Stimulated activated CD8-positive, alpha-beta memory T cell treated with anti-CD3 and anti-CD28 coated beads, Interleukin-7, amount 100 ng/mL, for 48 hours (primary cell): ENCODE measurements around the gene ARHGEF26.

Source experiments
- DNase-seq, 2 donors: peaks; one replicate each; pipeline ENCODE4 v3.0.0-alpha.2; 2020; ENCODE audit warnings: low read depth in 1 of 2; ENCODE audit errors: extremely low read depth in 1 of 2

ARHGEF26 gene

DNA sequence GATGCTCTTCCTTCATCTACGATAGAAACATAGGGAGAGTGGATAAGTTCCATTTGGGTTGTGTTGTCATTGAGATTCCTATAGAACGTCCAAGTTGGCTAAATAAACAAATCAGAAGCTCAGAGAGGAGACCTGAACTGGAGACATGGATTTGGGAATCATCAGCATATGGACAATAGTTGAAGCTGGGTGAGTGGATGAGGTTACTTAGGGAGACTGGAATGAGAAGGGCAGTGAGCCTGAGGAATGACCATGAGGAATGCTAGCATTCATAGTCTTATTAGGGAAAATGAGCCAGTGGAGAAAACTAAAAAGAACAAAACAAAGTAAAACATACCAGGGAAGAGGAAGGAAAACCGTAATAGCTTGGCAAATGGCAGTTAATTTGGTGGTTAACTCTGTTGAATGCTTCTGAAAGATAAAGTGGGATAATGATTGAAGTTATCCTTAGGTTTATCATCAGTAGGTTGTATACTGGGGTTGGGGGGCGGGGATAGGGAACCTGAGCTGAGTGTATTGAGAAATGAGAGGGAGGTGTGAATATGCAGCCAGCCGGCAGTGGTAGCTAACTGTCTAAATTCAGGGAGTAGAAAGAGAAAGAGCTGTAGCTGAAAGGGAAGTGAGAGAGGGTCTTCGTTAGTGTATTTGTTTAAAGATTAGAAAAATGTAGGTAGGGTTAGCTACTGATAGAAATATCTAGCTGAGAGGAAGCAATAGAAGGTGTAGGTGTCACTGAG is 74.6 kb downstream of the ARHGEF26 start:
- DNase-seq, result no peak

- DNase-seq, result no peak
Measured at GRCh38 chr3:154197751-154198150, 76.6 kb downstream of the ARHGEF26 start.

GRCh38 chr3:154209499-154209898 is 88.3 kb downstream of the ARHGEF26 start:
- no peak for DNase-seq

GRCh38 chr3:154210986-154211385 is 89.8 kb downstream of the ARHGEF26 start:
- DNase-seq, result no peak

- no peak for DNase-seq
Measured at GRCh38 chr3:154214306-154214705, 93.1 kb downstream of the ARHGEF26 start.

DNA sequence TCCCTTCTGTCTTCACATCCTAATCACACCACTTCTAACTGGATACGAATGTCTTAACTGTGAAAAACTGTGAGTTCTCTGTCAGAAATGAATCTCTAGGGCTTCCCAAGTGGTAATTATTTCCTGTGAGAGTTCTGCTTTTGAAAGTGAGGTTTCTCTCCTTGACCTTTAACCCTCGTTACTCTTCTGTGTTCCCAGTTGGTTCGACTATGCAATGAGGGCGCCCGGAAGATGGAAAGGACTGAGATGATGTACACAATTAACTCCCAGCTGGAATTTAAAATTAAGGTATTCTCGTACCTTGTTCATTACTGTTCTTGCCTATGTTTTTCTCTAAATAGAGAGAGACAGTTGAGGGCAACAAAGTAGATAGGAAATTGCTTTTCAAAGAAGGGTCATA is 96.5 kb downstream of the ARHGEF26 start:
- DNase-seq, result no peak

DNA sequence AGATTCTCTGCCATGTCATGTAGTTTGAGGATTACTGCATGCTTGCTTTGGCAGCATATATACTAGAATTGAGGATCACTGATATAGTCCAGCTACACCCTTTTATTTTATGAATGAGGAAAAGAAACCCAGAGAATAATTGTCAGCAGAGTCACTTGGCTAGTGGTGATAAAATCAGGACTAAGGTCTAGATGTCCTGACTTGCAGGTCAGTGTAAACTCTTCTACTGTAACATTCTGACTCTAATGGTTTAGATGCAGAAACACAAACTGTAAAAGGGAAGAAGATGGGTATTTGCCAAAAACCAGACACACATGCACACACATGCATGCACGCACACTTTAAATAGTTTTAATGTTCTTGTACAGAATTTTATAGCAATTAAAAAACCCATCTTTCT is 97.5 kb downstream of the ARHGEF26 start:
- DNase-seq, result no peak

DNA sequence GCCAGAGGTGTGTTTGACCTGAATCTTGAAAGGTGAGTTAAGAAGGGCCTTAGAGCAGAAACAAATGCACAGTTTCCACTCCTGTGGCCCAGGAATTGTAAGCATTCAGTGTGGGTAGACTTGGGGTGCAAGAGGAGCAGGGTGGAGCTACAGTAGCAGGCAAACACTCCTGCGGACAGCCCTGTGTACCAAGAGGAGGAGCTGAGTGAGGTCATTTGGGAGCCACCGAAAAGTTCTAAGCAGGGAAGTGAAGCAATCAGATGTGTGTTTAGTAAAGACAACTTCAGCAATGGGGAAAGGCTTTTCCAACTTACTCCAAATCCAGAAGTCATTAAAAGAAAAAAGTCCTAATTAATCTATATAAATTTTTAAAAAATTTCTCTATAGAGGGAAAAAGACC is 99.3 kb downstream of the ARHGEF26 start:
- no peak for DNase-seq

GRCh38 chr3:154223519-154223918 is 102.3 kb downstream of the ARHGEF26 start:
- no peak for DNase-seq

DNA sequence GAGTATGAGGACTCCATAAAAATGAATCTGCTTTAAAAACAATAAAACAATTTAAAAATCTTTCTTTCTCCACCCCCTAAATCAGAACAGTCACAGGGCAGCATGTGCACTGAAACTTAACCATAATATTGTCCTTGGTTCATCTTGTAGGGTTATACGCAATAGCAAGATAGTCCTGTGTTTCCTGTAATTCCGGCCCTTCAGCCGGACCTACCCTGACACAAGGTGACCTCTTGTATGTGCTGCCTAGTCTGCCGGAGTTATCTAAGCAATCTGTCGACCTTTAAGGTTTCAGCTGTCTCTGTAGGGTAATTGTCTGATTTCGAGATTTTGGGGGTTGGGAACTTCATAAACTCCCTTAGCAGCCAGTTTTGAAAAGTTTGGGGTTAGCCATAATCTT is 103.2 kb downstream of the ARHGEF26 start:
- DNase-seq, result no peak

- no peak for DNase-seq
Measured at GRCh38 chr3:154224866-154225265, 103.7 kb downstream of the ARHGEF26 start.

- DNase-seq, result no peak
Measured at GRCh38 chr3:154225536-154225935, 104.3 kb downstream of the ARHGEF26 start.

- DNase-seq, result no peak
Measured at GRCh38 chr3:154227531-154227930, 106.3 kb downstream of the ARHGEF26 start.

DNA sequence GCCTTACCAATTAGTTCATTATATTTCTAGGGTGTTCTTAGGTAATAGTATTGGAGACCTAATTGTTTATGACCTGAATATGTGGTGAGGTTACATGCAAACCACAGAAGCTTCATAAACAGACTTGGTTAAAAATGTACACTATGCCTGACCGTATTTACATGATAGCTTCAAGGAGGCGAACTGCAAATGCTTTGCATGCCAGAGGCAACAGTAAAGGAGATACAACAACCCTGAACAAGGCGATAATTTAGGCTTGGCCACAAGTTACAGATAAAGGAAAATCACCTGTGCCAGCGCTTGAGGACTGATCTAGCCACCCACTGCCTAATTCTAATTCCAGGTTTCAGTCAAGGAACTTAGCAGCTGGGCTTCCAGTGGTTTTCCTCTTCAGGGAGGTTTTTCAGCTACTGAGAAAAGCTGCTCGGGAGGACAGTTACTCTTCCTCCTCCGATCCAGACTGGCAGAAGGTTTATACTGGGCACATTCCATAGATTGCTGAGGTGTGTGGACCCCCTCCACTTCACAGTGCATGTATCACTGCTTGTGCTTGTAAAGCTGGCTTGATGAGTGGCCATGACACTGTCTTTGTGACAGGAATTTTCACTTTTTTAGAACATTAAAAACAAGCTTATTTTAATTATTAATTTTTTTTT is 107.5 kb downstream of the ARHGEF26 start:
- no peak for DNase-seq

DNA sequence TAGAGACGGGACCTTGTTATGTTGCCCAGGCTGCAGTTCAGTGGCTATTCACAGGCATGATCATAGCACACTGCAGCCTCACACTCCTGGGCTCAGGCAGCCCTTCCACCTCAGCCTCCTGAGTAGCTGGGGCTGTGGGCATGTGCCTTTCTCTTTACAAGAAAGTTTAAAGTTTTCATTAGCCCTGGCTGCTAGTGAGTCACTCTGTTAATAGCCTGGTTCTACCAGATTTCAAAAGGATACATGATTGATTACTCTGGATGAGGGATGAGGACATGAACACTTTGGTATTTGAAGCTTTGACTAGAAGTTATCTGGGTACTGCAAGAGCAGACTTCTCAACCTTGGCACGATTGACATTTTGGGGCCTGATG is 108.0 kb downstream of the ARHGEF26 start:
- DNase-seq, result no peak

- no peak for DNase-seq
Measured at GRCh38 chr3:154235330-154235729, 114.1 kb downstream of the ARHGEF26 start.

DNA sequence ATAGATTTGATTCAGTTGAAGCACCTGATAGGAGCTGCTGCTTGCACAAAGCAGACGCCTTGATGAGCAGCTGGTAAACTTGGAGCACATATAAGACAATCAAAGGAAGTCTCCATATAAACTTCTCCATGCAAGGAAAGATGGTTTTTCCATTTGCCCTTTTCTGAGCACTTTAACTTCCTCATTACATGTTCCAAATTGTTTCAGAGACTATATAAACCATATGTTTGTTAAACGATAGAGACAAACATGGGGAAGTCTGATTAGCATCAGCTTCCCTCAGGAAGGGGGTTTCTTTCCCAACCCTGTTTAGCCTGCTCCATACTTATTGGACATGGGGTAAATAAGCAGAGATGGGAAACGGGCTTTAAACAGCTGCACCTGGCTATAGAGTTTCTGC is 115.1 kb downstream of the ARHGEF26 start:
- DNase-seq, result no peak

DNA sequence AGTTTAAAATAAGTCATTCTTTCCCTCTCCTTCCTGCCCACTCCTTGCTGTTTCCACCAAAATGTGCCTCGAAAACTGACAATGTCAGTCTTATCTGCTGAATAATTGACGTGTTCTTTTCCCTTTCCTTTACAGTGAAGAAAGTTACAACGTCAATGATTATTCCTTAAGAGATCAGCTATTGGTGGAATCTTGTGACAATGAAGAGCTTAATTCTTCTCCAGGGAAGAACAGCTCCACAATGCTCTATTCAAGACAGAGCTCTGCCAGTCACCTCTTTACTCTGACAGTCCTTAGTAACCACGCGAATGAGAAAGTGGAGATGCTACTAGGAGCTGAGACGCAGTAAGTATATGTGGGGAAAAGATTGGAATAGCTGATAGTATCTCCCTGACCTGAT is 119.0 kb downstream of the ARHGEF26 start:
- DNase-seq, result no peak

DNA sequence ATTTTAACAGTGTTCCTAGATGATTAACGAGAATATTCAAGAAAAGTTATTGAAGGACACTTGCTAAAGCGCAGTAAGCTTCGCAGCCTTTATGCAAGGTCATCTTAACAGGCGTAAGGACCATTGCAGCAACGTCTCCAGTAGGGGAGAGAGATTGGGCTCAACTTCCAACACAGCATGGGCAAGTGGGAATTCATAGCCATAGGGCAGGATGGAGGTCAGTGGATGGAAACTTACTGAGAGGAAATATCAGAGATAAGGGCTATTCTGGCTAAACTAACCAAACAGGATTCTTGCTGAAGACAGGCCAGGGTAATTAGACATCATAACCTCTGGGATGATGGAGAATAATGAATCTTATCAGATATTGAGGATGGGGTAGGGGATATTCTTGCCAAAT is 120.3 kb downstream of the ARHGEF26 start:
- DNase-seq, result no peak

- DNase-seq, result no peak
Measured at GRCh38 chr3:154242766-154243165, 121.6 kb downstream of the ARHGEF26 start.

DNA sequence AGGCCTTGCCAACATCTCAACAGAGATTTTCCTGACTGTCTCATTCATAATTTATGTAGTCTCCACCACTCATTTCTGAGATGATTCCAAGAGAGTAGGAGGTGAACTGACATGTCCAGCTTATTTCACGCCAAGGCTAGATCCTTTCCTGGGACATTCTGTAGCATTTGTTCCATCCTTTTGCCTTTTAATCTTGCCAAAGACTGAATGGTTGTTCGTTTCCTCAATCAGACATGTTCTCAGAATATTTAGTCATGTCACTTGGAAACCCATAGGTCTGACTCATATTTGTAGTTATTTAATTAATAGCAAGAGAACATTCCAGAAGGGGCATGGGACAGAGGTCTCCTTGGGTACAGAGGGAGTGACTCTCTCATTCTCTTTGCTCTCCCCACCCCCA is 122.2 kb downstream of the ARHGEF26 start:
- no peak for DNase-seq

DNA sequence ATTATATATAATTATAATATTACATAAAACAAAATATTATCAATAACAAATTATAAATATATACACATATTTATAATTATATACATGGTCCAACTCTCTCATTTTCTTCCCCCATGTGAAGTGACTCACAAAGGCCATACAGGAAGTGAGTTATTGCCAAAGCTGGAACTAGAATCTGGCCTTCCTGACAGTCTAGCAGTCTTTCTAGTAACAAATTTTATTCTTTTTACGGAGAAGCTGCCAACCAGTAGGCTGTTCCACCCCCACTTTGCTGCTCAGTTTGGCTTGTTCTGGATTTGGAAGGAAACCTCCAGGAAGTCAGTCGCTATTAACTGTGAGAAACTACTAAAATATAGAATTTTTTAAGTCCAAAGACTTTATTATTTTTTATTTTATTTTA is 123.5 kb downstream of the ARHGEF26 start:
- DNase-seq, result no peak
